ENCODE data around the gene GOLPH3.

Gene GOLPH3

DNA sequence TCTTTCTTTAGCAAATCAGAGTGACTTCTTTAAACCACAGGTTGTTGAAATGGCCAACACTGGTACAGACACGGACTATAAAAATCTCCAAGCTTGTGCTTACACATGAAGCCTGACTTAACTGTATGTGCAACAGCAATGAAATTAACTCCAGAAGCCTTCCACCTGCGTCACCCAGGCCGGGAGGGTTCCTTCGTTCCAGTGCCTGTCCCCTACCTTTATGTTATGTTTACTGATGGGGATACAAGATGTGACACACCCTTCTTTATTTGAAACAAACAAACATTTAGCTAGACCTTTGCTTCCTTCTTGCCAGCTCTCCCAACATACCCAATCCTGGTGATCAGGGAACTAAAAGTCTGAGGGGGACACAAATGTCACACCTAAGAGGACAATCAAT, 66.0 kb downstream of the GOLPH3 start:
- Histone ChIP-seq H3K23ac (ENCODE audit: low read depth, low read length, poor library complexity) (no peak overlapping the region), H2BK12ac (ENCODE audit: low read length) (no peak overlapping the region), H3K4me3 (ENCODE audit: low read length in 2 of 2) (no peak overlapping the region), H2AFZ (ENCODE audit: low read length) (no peak overlapping the region), H3K18ac (ENCODE audit: low read length) (no peak overlapping the region), H3K9ac (ENCODE audit: low read depth, low read length, poor library complexity) (no peak overlapping the region), H2BK5ac (ENCODE audit: low read length) (no peak overlapping the region), H3K14ac (ENCODE audit: low read length) (no peak overlapping the region), H3K4me1 (ENCODE audit: control insufficient read depth in 2 of 2, insufficient read depth in 1 of 2, low read depth in 1 of 2, low read length in 2 of 2) (no peaks in the 10 kb centered on the region), H2BK120ac (ENCODE audit: low read depth, low read length) (no peak overlapping the region), H3K4ac (ENCODE audit: low read length) (no peak overlapping the region), H4K8ac (ENCODE audit: low read depth, low read length) (no peak overlapping the region), H3K36me3 (replicated peaks in 1 of 2; ENCODE audit: control insufficient read depth in 2 of 2, insufficient read depth in 2 of 2, low read length in 2 of 2) (peaks cover 23 to 96% of the 10 kb centered on the region in 2 donors), H3K79me1 (ENCODE audit: low read depth, low read length) (no peaks in the 10 kb centered on the region), H2AK5ac (ENCODE audit: low read depth, low read length) (no peak overlapping the region), H3K4me2 (ENCODE audit: insufficient read depth, low read length, poor library complexity, severe bottlenecking) (no peak overlapping the region), H3K27ac (replicated peaks; ENCODE audit: low read length) (no peak overlapping the region), H3K9me3 (replicated peaks in 1 of 2; ENCODE audit: control insufficient read depth in 2 of 2, insufficient read depth in 1 of 2, low read depth in 1 of 2, low read length in 2 of 2) (peaks cover 0 to 10% of the 10 kb centered on the region in 2 donors), H2BK15ac (ENCODE audit: low read length) (no peak overlapping the region), H4K91ac (ENCODE audit: low read depth, low read length, poor library complexity) (no peak overlapping the region), H3K27me3 (ENCODE audit: control insufficient read depth in 3 of 3, insufficient read depth in 3 of 3, low read depth in 1 of 3, low read length in 3 of 3) (no peaks in the 10 kb centered on the region)
- no peak for DNase-seq (ENCODE audit: low spot score)
- no CpG with 5 or more reads among the region's 4 CpGs for WGBS, 2 donors (ENCODE audit: extremely low coverage in 2 of 2, insufficient read length in 2 of 2, insufficient replicate concordance in 1 of 2)

DNA sequence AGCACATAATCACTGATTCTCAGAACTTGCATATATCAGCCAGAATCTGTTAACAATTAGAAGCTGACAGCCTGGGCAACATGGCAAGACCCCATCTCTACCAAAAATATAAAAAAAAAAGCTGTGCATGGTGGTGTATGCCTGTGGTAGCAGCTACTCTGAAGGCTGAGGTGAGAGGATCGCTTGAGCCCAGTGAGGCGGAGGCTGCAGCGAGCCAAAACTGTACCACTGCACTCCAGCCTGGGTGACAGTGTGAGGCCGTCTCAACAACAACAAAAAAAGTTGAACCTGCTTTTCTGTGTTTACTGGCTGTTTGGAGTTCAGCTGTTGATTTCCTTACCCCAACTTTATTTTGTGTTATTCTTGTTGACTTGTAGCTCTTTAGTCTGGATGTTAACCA, 66.8 kb downstream of the GOLPH3 start:
- Histone ChIP-seq H2AK5ac (ENCODE audit: low read depth, low read length) (no peak overlapping the region), H3K18ac (ENCODE audit: low read length) (no peak overlapping the region), H3K14ac (ENCODE audit: low read length) (no peak overlapping the region), H3K36me3 (replicated peaks in 1 of 2; ENCODE audit: control insufficient read depth in 2 of 2, insufficient read depth in 2 of 2, low read length in 2 of 2) (peaks cover 27 to 98% of the 10 kb centered on the region in 2 donors), H4K91ac (ENCODE audit: low read depth, low read length, poor library complexity) (no peak overlapping the region), H2BK5ac (ENCODE audit: low read length) (no peak overlapping the region), H3K9ac (ENCODE audit: low read depth, low read length, poor library complexity) (no peak overlapping the region), H3K23ac (ENCODE audit: low read depth, low read length, poor library complexity) (no peak overlapping the region), H4K8ac (ENCODE audit: low read depth, low read length) (no peak overlapping the region), H3K4me3 (ENCODE audit: low read length in 2 of 2) (no peak overlapping the region), H3K79me1 (ENCODE audit: low read depth, low read length) (no peaks in the 10 kb centered on the region), H3K27me3 (ENCODE audit: control insufficient read depth in 3 of 3, insufficient read depth in 3 of 3, low read depth in 1 of 3, low read length in 3 of 3) (no peaks in the 10 kb centered on the region), H3K9me3 (replicated peaks in 1 of 2; ENCODE audit: control insufficient read depth in 2 of 2, insufficient read depth in 1 of 2, low read depth in 1 of 2, low read length in 2 of 2) (peaks cover 0 to 10% of the 10 kb centered on the region in 2 donors), H3K4ac (ENCODE audit: low read length) (no peak overlapping the region), H2AFZ (ENCODE audit: low read length) (no peak overlapping the region), H3K4me1 (ENCODE audit: control insufficient read depth in 2 of 2, insufficient read depth in 1 of 2, low read depth in 1 of 2, low read length in 2 of 2) (no peaks in the 10 kb centered on the region), H3K27ac (replicated peaks; ENCODE audit: low read length) (no peak overlapping the region), H2BK15ac (ENCODE audit: low read length) (no peak overlapping the region), H2BK120ac (ENCODE audit: low read depth, low read length) (no peak overlapping the region), H3K4me2 (ENCODE audit: insufficient read depth, low read length, poor library complexity, severe bottlenecking) (no peak overlapping the region), H2BK12ac (ENCODE audit: low read length) (no peak overlapping the region)
- no peak for DNase-seq (ENCODE audit: low spot score)
- WGBS, 2 donors (ENCODE audit: extremely low coverage in 2 of 2, insufficient read length in 2 of 2, insufficient replicate concordance in 1 of 2), result no CpG with 5 or more reads among the region's 4 CpGs

DNA sequence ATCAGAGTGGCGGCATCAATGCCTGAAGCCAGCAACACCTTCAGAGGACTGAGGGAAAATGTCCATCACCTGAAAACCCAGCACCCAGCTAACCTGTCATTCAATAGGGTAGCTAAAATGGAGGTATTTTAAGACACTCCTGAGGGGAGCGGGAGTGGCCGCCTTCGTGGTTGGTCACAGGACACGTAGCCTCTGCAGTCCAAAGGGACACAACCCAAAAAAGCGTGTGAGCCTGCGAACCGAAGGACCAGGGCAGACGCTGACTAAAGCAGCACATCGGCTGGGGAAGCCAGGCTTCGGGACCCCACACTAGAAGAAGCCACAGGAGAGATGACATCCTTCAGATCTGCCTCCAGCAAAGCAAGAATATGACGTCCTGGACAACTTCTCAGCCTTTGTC, 70.6 kb downstream of the GOLPH3 start:
- Histone ChIP-seq H3K4me3 (ENCODE audit: low read length in 2 of 2) (no peak overlapping the region), H3K79me1 (ENCODE audit: low read depth, low read length) (no peaks in the 10 kb centered on the region), H3K27me3 (ENCODE audit: control insufficient read depth in 3 of 3, insufficient read depth in 3 of 3, low read depth in 1 of 3, low read length in 3 of 3) (no peaks in the 10 kb centered on the region), H2BK5ac (ENCODE audit: low read length) (no peak overlapping the region), H3K9ac (ENCODE audit: low read depth, low read length, poor library complexity) (no peak overlapping the region), H3K4ac (ENCODE audit: low read length) (no peak overlapping the region), H3K18ac (ENCODE audit: low read length) (no peak overlapping the region), H3K9me3 (replicated peaks in 1 of 2; ENCODE audit: control insufficient read depth in 2 of 2, insufficient read depth in 1 of 2, low read depth in 1 of 2, low read length in 2 of 2) (peaks cover 0 to 10% of the 10 kb centered on the region in 2 donors), H2BK15ac (ENCODE audit: low read length) (no peak overlapping the region), H4K8ac (ENCODE audit: low read depth, low read length) (no peak overlapping the region), H3K14ac (ENCODE audit: low read length) (no peak overlapping the region), H3K27ac (replicated peaks; ENCODE audit: low read length) (no peak overlapping the region), H2BK120ac (ENCODE audit: low read depth, low read length) (no peak overlapping the region), H3K4me1 (ENCODE audit: control insufficient read depth in 2 of 2, insufficient read depth in 1 of 2, low read depth in 1 of 2, low read length in 2 of 2) (peaks cover 0 to 3% of the 10 kb centered on the region in 2 donors), H3K4me2 (ENCODE audit: insufficient read depth, low read length, poor library complexity, severe bottlenecking) (no peak overlapping the region), H2BK12ac (ENCODE audit: low read length) (no peak overlapping the region), H3K36me3 (replicated peaks in 1 of 2; ENCODE audit: control insufficient read depth in 2 of 2, insufficient read depth in 2 of 2, low read length in 2 of 2) (peaks cover 33 to 99% of the 10 kb centered on the region in 2 donors), H2AK5ac (ENCODE audit: low read depth, low read length) (no peak overlapping the region), H3K23ac (ENCODE audit: low read depth, low read length, poor library complexity) (no peak overlapping the region), H4K91ac (ENCODE audit: low read depth, low read length, poor library complexity) (no peak overlapping the region), H2AFZ (ENCODE audit: low read length) (no peak overlapping the region)
- no peak for DNase-seq (ENCODE audit: low spot score)
- WGBS, 2 donors (ENCODE audit: extremely low coverage in 2 of 2, insufficient read length in 2 of 2, insufficient replicate concordance in 1 of 2), result no CpG with 5 or more reads among the region's 12 CpGs

DNA sequence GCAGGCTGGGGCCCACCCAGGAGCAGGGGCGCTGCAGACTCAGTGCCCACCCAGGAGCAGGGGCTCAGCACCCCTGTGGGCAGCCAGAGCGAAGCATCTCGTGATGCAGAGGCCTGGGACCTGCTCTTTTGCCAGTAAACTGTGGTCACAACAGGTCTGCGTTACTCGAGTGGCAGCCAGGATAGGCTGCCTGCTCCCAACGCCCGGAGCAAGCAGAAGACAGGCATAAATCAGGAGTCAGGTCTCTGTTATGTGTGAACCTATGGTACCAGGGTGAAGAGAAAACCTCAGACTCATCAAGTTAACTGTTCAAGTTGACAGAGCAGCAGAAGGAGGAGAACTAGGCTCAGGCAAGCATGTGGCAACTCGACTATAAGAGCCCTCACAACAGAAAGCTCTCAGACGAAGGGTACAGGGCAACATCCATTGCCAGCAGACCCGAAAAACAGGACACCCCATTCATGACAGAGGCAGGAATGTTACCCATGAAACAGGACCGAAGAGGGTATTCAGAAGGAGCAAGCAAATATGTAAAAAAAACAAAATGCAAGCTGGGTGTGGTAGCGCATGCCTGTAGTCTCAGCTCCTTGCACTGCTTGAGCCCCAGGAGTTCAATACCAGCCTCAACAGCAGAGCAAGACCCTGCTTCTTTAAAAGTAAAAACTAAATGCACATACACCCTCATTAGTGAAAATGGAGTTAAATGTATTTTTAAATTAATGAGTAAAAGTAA, 71.7 kb downstream of the GOLPH3 start:
- Histone ChIP-seq H3K36me3 (replicated peaks in 1 of 2; ENCODE audit: control insufficient read depth in 2 of 2, insufficient read depth in 2 of 2, low read length in 2 of 2) (peaks cover 31 to 97% of the 10 kb centered on the region in 2 donors), H3K4me3 (ENCODE audit: low read length in 2 of 2) (no peak overlapping the region), H2BK5ac (ENCODE audit: low read length) (no peak overlapping the region), H4K8ac (ENCODE audit: low read depth, low read length) (no peak overlapping the region), H2AFZ (ENCODE audit: low read length) (no peak overlapping the region), H3K23ac (ENCODE audit: low read depth, low read length, poor library complexity) (peak overlapping the region; percentile 37), H2BK120ac (ENCODE audit: low read depth, low read length) (no peak overlapping the region), H3K9ac (ENCODE audit: low read depth, low read length, poor library complexity) (no peak overlapping the region), H3K4ac (ENCODE audit: low read length) (no peak overlapping the region), H3K79me1 (ENCODE audit: low read depth, low read length) (no peaks in the 10 kb centered on the region), H3K14ac (ENCODE audit: low read length) (no peak overlapping the region), H3K27ac (replicated peaks; ENCODE audit: low read length) (no peak overlapping the region), H2AK5ac (ENCODE audit: low read depth, low read length) (no peak overlapping the region), H4K91ac (ENCODE audit: low read depth, low read length, poor library complexity) (no peak overlapping the region), H3K4me1 (ENCODE audit: control insufficient read depth in 2 of 2, insufficient read depth in 1 of 2, low read depth in 1 of 2, low read length in 2 of 2) (peaks cover 0 to 3% of the 10 kb centered on the region in 2 donors), H2BK15ac (ENCODE audit: low read length) (no peak overlapping the region), H2BK12ac (ENCODE audit: low read length) (no peak overlapping the region), H3K4me2 (ENCODE audit: insufficient read depth, low read length, poor library complexity, severe bottlenecking) (no peak overlapping the region), H3K9me3 (replicated peaks in 1 of 2; ENCODE audit: control insufficient read depth in 2 of 2, insufficient read depth in 1 of 2, low read depth in 1 of 2, low read length in 2 of 2) (peaks cover 0 to 10% of the 10 kb centered on the region in 2 donors), H3K27me3 (ENCODE audit: control insufficient read depth in 3 of 3, insufficient read depth in 3 of 3, low read depth in 1 of 3, low read length in 3 of 3) (no peaks in the 10 kb centered on the region), H3K18ac (ENCODE audit: low read length) (no peak overlapping the region)
- no peak for DNase-seq (ENCODE audit: low spot score)
- no CpG with 5 or more reads among the region's 12 CpGs for WGBS, 2 donors (ENCODE audit: extremely low coverage in 2 of 2, insufficient read length in 2 of 2, insufficient replicate concordance in 1 of 2)
